Uterus (tissue), 2 donors: ENCODE measurements around the gene ACTBL2.

Experiments
- CTCF ChIP-seq, 4 experiments: fragments of 200-600 bp in 2 of 4; fragments of 450-650 bp in 2 of 4; sonication (generic) in 2 of 4; IDR thresholded peaks; one replicate each; pipeline ENCODE4 v1.5.1; 2016 to 2019; ENCODE audit warnings: antibody characterized with exemption in 4 of 4, mild to moderate bottlenecking in 2 of 4, moderate library complexity in 1 of 4
- POLR2A ChIP-seq, 2 donors: fragments of 450-650 bp; IDR thresholded peaks; one replicate each; pipeline ENCODE4 v1.6.1; 2016; ENCODE audit warnings: antibody characterized with exemption in 2 of 2, mild to moderate bottlenecking in 1 of 2, moderate library complexity in 1 of 2

DNA sequence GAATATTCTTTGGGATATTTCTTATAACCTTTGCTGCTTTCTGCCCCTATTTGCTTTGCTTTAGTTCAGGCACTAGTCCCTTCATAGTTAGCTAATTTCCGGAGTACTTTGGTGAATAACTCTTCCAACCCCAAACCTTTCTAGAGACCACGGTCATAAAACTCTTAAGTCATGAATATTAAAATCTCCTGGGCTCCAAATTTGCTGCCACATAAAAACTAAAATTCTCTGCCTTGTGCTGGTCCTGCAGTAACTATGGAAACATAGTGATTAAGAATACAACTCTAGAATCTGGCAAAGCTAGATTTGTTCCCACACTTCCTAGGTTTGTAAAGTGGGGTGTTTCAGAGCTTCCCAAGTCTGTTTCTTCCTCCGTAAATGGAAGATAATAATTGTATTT lies 10.0 kb upstream of the ACTBL2 start:
- TF ChIP-seq CTCF (IDR thresholded peaks at IDR 0.05) (no peak), POLR2A (IDR thresholded peaks at IDR 0.05) (no peak)
